B cell (primary cell): ENCODE data around the gene ANXA4. TPM values are rescaled to one million over a fixed set of nuclear protein-coding genes. Genes with fewer than 3 reads are reported as not detected.

Source experiments
- ATAC-seq: fragments of 200-7000 bp; cut with Tn5 transposase; one replicate; pipeline ENCODE4 v1.10.0; 2021; ENCODE audit warnings: low read depth, mild to moderate bottlenecking, moderate number of reproducible peaks, moderate library complexity
- CTCF ChIA-PET: fragments of 350-600 bp; sonication (Branson Sonifier 250); formaldehyde crosslinking; loops from one replicate; lab custom pipeline; 2021; ENCODE audit warnings: antibody characterized with exemption, inconsistent platforms; lab: Charles Lee
- POLR2A ChIA-PET: fragments of 350-600 bp; sonication (Branson Sonifier 250); formaldehyde crosslinking; loops from one replicate; lab custom pipeline; 2021; ENCODE audit warnings: antibody characterized with exemption; lab: Charles Lee
- DNase-seq: peaks from one replicate; pipeline ENCODE4 v3.0.0; 2013
- H2AFZ ChIP-seq: 2 replicates; pipeline ENCODE4 v1.6.1; 2012; ENCODE audit warnings: mild to moderate bottlenecking, low read depth, low read length; ENCODE audit not compliant: insufficient read depth, poor library complexity, severe bottlenecking
- H3K27ac ChIP-seq, 2 donors: 1 replicate in 1 of 2; 2 replicates in 1 of 2; pipeline ENCODE4 v1.5.1; 2012 to 2013; ENCODE audit warnings: low read length in 2 of 2, mild to moderate bottlenecking in 2 of 2, moderate library complexity in 1 of 2
- H3K27me3 ChIP-seq, 4 experiments: fragments of 200-600 bp in 1 of 4; sonication (generic) in 1 of 4; replicated peaks in 1 of 4; 1 replicate in 2 of 4; 2 replicates in 2 of 4; pipeline versions ENCODE4 v1.6.1 to v1.7.0; 2013 to 2016; ENCODE audit warnings: low read length in 3 of 4, mild to moderate bottlenecking in 2 of 4, mixed read lengths in 1 of 4, moderate library complexity in 1 of 4; ENCODE audit not compliant: insufficient read depth in 4 of 4, control insufficient read depth in 3 of 4; ENCODE audit errors: control extremely low read depth in 1 of 4
- H3K36me3 ChIP-seq, 2 experiments: replicated peaks in 1 of 2; 1 replicate in 1 of 2; 2 replicates in 1 of 2; pipeline versions ENCODE4 v1.6.1 to v1.7.1; 2013; ENCODE audit warnings: low read length in 1 of 2; ENCODE audit not compliant: insufficient read depth in 2 of 2, control insufficient read depth in 1 of 2; ENCODE audit errors: control extremely low read depth in 1 of 2, extremely low read depth in 1 of 2
- H3K4me1 ChIP-seq, 2 donors: fragments of 200-600 bp in 1 of 2; sonication (generic) in 1 of 2; 1 replicate in 1 of 2; 2 replicates in 1 of 2; pipeline versions ENCODE4 v1.5.1 to v1.6.1; 2013 to 2017; ENCODE audit warnings: low read length in 2 of 2; ENCODE audit not compliant: control insufficient read depth in 2 of 2, insufficient read depth in 2 of 2
- H3K4me2 ChIP-seq: replicated peaks from 2 replicates; pipeline ENCODE3; 2012; ENCODE audit warnings: mild to moderate bottlenecking, low read depth, low read length; ENCODE audit not compliant: poor library complexity, severe bottlenecking
- H3K4me3 ChIP-seq, 5 experiments: fragments of 200-600 bp in 1 of 5; sonication (generic) in 1 of 5; 1 replicate in 3 of 5; 2 replicates in 2 of 5; pipeline versions ENCODE4 v1.5.1 to v1.7.0; 2011 to 2016; ENCODE audit warnings: low read length in 4 of 5, mild to moderate bottlenecking in 4 of 5, low read depth in 2 of 5, control low read depth in 1 of 5, moderate library complexity in 1 of 5; ENCODE audit not compliant: insufficient read depth in 1 of 5; ENCODE audit errors: control extremely low read depth in 1 of 5, extremely low read depth in 1 of 5
- H3K79me2 ChIP-seq: fragments of 200-600 bp; sonication (generic); one replicate; pipeline ENCODE4 v1.6.0; 2016; ENCODE audit warnings: low read length; ENCODE audit not compliant: control insufficient read depth, insufficient read depth
- H3K9ac ChIP-seq: fragments of 200-600 bp; sonication (generic); 2 replicates; pipeline ENCODE4 v1.6.1; 2017; ENCODE audit warnings: mild to moderate bottlenecking, low read length, moderate library complexity
- H3K9me3 ChIP-seq, 3 donors: one replicate each; pipeline versions ENCODE4 v1.6.1 to v1.7.1; 2013; ENCODE audit warnings: low read length in 2 of 3; ENCODE audit not compliant: control insufficient read depth in 2 of 3, insufficient read depth in 1 of 3; ENCODE audit errors: control extremely low read depth in 1 of 3
- H4K20me1 ChIP-seq: 2 replicates; pipeline ENCODE4 v1.6.0; 2012; ENCODE audit warnings: mild to moderate bottlenecking, low read length; ENCODE audit not compliant: insufficient read depth, control insufficient read depth, poor library complexity, severe bottlenecking
- H3K27ac Mint-ChIP-seq: one replicate; pipeline ENCODE4 v1.8.0; 2021; ENCODE audit warnings: mixed read lengths
- H3K27me3 Mint-ChIP-seq: one replicate; pipeline ENCODE4 v1.8.0; 2021; ENCODE audit warnings: mixed read lengths
- H3K4me1 Mint-ChIP-seq: one replicate; pipeline ENCODE4 v1.8.0; 2021; ENCODE audit warnings: mixed read lengths
- H3K4me3 Mint-ChIP-seq: one replicate; pipeline ENCODE4 v1.8.0; 2021; ENCODE audit warnings: mixed read lengths
- H3K9me3 Mint-ChIP-seq: one replicate; pipeline ENCODE4 v1.8.0; 2022; ENCODE audit warnings: mixed read lengths; ENCODE audit not compliant: insufficient read depth
- EZH2 ChIP-seq: IDR thresholded peaks from 2 replicates; pipeline ENCODE4 v1.6.1; 2012; ENCODE audit warnings: borderline replicate concordance, low read depth, mild to moderate bottlenecking, moderate library complexity, low read length; ENCODE audit not compliant: insufficient read depth, poor library complexity, severe bottlenecking
- WGBS: methylation state at CpG from one replicate; pipeline ENCODE4 v1.1.5; 2013; ENCODE audit warnings: missing lambda C conversion rate; ENCODE audit not compliant: insufficient coverage; 5-methylcytosine and 5-hydroxymethylcytosine counted together
- intact Hi-C: fragments of 100-400 bp; cut with micrococcal nuclease; formaldehyde crosslinking; loops from one replicate; pipeline ENCODE4 v1.10.0; 2022
- polyA plus RNA-seq: library from polyadenylated mRNA; depleted of rRNA; stranded (reverse); fragments of >200 nt; gene quantifications from 2 replicates; pipeline ENCODE4 v1.2.3, GENCODE V29; 2012
- total RNA-seq, 2 donors: library from RNA; stranded (reverse); fragments of 120-200 nt in 1 of 2; gene quantifications; 1 replicate in 1 of 2; 2 replicates in 1 of 2; pipeline versions ENCODE4 v1.2.3 to v1.2.4, GENCODE V29; 2013 to 2022
- TF ChIP-seq, protein P1 (sequence below): fragments of 200-600 bp; IDR thresholded peaks from one replicate; pipeline ENCODE4 v1.8.0; 2022; ENCODE audit warnings: antibody characterized with exemption, mild to moderate bottlenecking

Gene ANXA4
- total and polyA plus RNA-seq, 2 donors (not counting 1 experiment from before 2014, with no cell fraction given), result 28.4 to 61.7 TPM

- Histone ChIP-seq H3K9ac (no peak overlapping the region), H3K4me3 (no peak overlapping the region), H3K27ac (no peak overlapping the region), H3K9me3 (no peaks in the 10 kb centered on the region), H3K79me2 (no peaks in the 10 kb centered on the region), H3K27me3 (no peaks in the 10 kb centered on the region), H3K36me3 (peaks cover 4 to 26% of the 10 kb centered on the region in 2 experiments), H4K20me1 (no peaks in the 10 kb centered on the region), H3K4me2 (no peak overlapping the region), H3K4me1 (peaks cover 17 to 18% of the 10 kb centered on the region in 2 donors), H2AFZ (no peak overlapping the region)
- no peak for TF ChIP-seq EZH2
- TF ChIP-seq, protein P1, sequence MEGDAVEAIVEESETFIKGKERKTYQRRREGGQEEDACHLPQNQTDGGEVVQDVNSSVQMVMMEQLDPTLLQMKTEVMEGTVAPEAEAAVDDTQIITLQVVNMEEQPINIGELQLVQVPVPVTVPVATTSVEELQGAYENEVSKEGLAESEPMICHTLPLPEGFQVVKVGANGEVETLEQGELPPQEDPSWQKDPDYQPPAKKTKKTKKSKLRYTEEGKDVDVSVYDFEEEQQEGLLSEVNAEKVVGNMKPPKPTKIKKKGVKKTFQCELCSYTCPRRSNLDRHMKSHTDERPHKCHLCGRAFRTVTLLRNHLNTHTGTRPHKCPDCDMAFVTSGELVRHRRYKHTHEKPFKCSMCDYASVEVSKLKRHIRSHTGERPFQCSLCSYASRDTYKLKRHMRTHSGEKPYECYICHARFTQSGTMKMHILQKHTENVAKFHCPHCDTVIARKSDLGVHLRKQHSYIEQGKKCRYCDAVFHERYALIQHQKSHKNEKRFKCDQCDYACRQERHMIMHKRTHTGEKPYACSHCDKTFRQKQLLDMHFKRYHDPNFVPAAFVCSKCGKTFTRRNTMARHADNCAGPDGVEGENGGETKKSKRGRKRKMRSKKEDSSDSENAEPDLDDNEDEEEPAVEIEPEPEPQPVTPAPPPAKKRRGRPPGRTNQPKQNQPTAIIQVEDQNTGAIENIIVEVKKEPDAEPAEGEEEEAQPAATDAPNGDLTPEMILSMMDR, result no peak
- no peak for ATAC-seq
- peaks cover 16% of the 10 kb centered on the region for H3K4me1 Mint-ChIP-seq
- no peak overlapping the region for H3K27ac Mint-ChIP-seq
- intact Hi-C loops, result no loop called here
- no peak overlapping the region for H3K4me3 Mint-ChIP-seq
- DNase-seq, result no peak
- WGBS, result 98% methylated on average over 10 of the region's 16 CpGs
- POLR2A ChIA-PET, result no interaction called here
- CTCF ChIA-PET, result interaction anchor here (1.2 to 8.9 kb wide), 2 partner anchors 9 to 83 kb away, joined by 3 to 76 read pairs; no protein-coding TSS in a partner anchor
- no peaks in the 10 kb centered on the region for H3K9me3 Mint-ChIP-seq
- no peaks in the 10 kb centered on the region for H3K27me3 Mint-ChIP-seq
These were observed 66.0 kb downstream of the ANXA4 start for GRCh38 chr2:69807821-69808540.

- H3K4me1 Mint-ChIP-seq, result no peaks in the 10 kb centered on the region
- intact Hi-C loops, result loop anchor here (10.0 kb wide), 1 partner anchor 376 kb away; the partner anchor contains the start of gene NFU1
- Histone ChIP-seq H3K4me3 (no peak overlapping the region), H3K79me2 (no peaks in the 10 kb centered on the region), H3K9ac (no peak overlapping the region), H3K36me3 (peaks cover 4 to 29% of the 10 kb centered on the region in 2 experiments), H2AFZ (no peak overlapping the region), H3K9me3 (no peaks in the 10 kb centered on the region), H3K27ac (no peak overlapping the region), H4K20me1 (no peaks in the 10 kb centered on the region), H3K4me1 (no peaks in the 10 kb centered on the region), H3K4me2 (no peak overlapping the region), H3K27me3 (no peaks in the 10 kb centered on the region)
- TF ChIP-seq, protein P1, result no peak
- TF ChIP-seq EZH2, result no peak
- ChIA-PET POLR2A (no interaction called here), CTCF (interaction anchor here (0.5 to 8.9 kb wide), 3 partner anchors 35 to 86 kb away, joined by 4 to 76 read pairs (median 5); no protein-coding TSS in a partner anchor)
- no peaks in the 10 kb centered on the region for H3K9me3 Mint-ChIP-seq
- ATAC-seq, result no peak
- WGBS, result 97% methylated on average over 6 of the region's 6 CpGs
- DNase-seq, result no peak
- no peaks in the 10 kb centered on the region for H3K27me3 Mint-ChIP-seq
- no peak overlapping the region for H3K4me3 Mint-ChIP-seq
- no peak overlapping the region for H3K27ac Mint-ChIP-seq
These were observed 68.6 kb downstream of the ANXA4 start for GRCh38 chr2:69810550-69810949.
